GM19043 (cell line): Measurements from ENCODE around the gene LMF1.

Experiments used
- ATAC-seq: cut with Tn5 transposase; IDR thresholded peaks from one replicate; pipeline ENCODE4 v1.9.1; 2021; ENCODE audit warnings: low read depth; ENCODE audit not compliant: unreplicated experiment

The LMF1 gene

DNA sequence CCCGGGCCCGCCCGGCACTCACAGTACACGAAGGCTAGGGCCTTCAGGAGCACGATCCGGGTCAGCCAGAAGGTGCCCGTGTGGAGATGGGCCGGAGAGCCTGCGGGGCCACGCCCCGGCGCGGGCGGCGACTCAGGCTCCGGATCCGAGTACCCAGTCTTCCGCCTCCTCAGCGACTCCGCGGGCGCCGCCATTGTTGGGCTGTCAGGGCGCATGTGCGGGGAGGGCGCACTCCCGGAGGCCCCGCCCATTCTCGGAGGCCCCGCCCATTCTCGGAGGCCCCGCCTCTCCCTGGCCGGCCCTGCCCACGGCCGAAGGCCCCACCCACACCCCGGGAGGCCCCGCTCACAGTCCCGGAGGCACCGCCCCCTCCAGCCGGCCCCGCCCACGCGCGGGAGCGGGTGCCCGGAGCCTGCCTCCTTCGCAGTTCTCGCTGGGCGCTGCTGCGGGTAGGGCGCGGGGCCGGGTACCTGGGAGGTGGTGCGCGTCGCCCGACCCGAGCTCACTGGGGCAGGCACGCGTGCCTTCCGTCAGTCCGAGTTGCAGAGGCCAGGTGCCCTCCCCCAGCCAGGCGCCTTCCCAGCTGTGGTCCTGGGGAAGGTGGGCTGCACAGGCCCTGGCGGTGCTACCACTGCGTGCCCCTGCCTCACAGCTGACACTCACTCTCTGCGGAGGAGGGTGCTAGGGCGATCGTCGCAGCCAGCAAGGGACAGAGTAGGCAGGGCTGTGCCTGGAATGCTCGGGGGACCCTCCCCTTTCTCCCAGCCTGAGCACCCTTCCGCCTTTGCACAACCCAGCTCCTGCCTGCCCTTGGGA, at the start of gene LMF1:
Gene LMF1, minus strand, starts transcription at position 219 of the 816 bp plus-strand sequence. Its CDS starts 4 bp downstream, at position 215.
- peak; percentile 59 for ATAC-seq

DNA sequence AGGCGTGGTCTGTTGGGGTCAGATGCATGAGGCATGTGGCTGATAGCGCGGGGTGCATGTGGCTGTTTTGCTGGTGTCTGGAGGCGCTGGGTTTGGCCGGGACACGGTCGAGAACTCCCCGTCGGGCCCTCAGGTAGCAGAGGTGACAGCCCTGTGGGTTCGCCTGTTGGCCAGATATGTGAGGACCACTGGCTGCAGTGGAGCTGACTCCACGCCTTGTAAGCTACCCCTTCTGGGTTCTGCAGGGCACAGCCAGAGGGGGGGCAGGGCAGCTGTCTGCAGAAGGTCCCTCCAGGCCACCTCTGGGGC, 49.3 kb upstream of the LMF1 start:
- no peak for ATAC-seq

DNA sequence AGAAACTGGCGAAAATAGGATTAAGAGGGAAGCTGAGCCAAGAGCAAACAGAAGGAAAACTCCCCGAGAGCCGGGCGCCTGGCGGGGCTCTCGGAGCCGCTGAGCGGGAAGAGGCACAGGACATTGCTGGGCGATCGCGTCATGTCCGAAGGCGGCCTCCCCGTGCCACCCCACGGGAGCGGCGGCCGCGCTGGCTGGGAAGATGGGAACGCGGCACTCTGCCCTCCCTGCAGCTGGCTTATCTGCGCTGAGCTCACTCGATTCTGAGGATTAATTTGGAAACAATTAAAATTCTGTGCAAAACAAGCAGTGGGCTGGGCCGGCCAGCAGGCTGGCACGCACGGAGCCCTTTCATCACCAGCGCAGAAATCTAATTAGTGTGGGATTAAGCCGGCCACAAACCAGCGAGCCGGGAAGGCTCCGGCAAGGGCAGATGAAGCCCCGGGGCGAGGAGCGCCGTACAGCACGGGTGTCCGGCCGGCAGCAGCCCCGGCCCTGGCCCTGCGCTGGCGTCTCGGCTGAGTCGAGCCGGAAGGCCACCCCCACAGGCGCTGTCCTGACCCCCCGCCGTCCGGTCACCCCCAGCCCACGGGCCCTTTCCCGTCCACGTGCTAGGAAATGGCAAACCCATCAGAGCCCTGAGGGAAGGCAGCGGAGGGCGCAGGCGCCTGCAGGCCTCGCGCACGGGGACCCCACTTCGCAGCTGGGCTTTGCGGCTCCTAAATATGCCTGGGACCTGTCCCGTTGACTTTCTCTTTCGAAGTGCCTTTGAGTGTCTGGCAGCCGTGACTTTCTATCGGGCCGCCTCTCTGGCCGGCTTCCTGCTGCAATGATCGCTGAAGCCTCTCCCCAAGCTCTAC, 48.7 kb upstream of the LMF1 start:
- no peak for ATAC-seq

DNA sequence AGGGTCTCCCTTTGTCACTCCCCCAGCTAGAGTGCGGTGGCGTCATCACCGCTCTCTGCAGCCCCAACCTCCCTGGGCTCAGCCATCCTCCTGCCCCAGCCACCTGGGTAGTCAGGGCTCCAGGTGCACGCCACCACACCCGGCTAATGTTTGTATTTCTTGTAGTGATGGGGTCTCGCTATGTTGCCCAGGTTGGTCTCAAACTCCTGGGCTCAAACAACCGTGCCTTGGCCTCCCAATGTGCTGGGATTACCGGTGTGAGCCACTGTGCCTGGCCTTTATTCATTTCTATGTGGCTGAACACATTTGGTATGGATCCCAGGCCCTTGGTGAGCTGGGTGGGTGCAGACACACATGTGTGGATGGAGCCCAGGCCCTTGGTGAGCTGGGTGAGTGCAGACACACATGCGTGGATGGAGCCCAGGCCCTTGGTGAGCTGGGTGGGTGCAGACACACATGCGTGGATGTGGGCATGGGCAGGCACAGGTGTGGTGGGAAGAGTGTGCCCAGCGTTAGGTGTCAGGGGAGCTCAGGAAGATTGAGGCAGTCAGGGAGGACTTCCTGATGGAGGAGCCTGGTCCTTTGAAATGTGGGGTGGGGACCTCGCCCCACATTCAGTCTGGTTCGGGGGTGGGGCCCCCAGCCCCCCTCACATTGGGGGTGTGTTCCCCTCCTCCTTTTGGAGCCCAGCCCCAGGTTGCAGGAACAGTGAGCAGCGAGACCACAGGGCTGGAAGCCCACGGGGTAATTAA, 47.8 kb upstream of the LMF1 start:
- ATAC-seq, result no peak

DNA sequence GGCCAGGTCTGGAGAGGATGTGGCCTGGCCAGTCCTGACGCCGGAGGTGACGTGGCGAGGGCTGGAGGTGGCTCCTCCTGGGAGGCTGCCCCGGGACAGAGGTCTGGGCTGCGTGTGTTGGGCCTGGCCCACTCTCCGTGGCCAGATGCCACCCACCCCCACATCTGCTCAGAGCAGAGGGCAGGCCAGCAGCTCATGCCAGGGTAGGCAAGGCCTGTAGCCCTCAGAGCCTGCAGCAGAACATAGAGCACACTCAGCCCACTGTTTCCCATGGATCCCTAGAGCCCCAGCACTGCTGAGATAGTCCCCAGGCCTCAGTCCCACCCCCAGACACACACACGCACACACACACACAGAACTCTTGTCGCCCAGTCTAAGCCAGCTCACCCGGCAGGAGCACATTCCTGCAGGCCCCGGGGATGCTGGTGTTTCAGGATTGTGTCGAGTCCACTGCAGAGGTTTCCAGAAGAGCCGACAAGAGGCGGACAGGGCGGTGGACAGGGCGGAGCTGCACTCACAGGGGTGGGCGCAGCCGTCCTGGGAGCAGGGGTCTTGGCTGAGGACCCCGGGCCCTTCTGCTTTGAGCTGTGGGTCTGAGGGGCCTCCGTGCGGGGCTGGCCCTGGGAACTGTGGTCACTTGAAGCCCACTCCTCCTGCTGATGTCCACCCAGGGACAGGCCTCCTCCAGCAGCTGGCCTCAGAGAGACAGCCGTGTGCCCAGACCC, 44.1 kb upstream of the LMF1 start:
- ATAC-seq, result no peak

DNA sequence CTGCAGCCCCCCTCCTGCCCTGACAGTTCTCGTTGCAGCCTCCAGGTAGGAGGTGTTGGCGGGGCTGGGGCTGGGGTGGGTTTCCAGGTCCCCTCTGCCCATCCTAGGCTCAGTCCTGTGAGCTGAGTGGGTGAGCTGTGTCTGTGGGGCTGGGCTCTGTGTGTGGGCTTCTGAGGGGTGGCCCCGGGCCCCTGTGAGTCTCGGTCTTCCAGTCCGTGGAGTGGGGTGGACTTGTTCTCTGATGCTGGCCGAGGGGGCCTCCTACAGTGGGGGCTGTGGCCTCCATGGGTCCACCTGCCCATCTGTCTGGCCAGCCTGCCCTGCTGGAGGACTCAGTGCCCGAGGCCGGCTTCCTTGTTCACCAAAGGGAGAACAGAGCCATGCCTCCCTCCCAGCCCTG, 43.4 kb upstream of the LMF1 start:
- ATAC-seq, result no peak

DNA sequence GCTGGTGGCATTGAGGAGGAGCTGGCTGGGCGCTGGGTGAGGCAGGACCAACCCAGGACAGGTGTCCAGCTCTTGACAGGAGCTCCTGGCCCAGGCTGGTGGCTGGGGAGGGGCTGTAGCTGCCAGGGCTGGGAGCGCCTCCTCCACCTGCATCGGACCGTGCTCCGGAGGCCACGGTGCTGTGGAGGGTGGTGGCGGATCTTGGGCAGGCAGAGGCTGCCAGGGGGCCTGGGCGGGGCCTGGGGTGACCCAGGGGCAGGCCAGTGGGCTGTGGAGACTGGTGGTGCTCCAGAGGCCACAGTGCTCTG, 42.8 kb upstream of the LMF1 start:
- ATAC-seq, result no peak

DNA sequence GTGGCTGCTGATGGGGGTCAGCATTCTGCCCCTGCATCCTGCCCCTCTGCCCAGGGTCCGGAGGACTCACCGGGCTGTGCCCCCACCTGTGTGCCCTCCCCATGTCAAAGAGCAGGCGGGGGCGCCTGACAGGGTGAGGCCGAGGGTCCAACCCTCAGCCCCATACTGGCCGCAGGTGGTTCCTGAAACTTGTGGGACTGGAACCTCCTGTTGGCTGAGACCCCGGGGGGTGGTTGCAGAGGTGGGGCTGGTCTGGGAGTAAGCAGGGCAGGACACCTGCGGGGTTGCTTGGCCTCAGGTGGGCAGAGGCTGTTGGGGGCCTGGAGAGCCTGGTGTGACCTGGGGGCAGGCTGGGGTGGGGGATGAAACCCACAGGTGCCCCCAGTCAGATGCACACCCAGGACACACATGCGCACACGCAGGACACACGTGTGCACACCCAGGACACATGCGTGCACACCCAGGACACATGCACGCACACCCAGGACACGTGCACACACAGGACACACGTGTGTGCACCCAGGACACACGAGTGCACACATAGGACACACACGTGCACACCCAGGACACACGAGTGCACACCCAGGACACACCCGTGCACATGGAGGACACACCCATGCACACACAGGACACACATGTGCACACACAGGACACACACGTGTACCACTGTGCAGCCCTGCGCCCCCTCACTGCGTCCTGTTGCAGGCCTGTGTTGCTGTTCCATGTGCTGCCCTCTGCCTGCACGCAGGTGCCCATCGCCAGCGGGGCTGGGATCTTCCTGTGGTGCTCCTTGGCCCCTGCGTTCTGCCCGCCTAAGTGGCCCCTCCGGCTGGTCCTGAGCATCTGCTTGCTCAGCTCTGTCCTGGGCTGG, 42.2 kb upstream of the LMF1 start:
- no peak for ATAC-seq

DNA sequence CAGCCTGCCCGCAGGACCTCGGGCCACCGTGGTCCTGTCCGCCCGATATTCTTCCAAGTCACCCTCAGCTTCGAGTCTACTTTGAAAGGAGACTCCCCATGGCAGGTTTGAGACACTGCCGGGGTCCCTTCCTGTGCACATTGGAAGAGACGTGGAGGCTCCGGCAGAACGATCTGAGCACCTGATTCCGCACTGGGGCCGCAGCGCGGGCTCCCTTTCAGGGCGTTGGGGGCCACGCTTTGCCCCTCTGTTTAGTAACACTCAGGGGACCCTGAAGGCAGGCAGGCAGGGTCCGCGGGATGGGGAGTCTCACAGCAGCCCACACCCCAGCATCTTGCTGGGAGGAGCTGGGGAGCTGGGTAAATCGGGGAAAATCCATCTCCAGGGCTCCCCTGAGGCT, 41.4 kb upstream of the LMF1 start:
- no peak for ATAC-seq

DNA sequence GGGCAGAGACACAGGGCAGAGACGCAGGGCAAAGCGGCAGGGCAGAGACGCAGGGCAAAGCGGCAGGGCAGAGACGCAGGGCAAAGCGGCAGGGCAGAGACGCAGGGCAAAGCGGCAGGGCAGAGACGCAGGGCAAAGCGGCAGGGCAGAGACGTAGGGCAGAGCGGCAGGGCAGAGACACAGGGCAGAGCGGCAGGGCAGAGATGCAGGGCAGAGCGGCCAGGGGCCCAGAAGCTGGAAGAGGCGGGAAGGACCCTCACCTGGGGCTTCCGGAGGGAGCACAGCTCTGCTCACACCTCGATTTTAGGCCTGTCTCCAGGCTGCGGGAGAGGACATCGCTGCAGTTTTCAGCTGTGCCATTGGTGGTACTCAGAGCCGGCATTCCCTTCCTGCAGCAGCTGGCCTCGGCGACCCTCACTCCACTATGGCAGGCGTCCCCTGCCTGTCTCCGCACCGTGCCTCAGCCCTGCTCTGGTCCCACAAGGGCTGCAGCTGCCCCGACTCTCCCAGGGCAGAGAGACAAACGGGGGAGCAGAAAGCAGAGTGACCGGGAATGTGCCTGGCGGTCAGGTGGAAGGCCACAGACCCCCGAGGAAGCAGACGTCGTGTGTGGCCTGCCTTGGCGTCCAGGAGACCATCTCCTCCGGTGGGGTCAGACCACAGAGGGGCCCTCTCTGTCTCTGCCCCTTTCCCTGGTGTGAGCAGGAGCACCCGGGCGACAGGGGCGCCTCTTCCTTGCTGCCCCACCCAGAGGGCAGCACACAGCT, 40.7 kb upstream of the LMF1 start:
- no peak for ATAC-seq

DNA sequence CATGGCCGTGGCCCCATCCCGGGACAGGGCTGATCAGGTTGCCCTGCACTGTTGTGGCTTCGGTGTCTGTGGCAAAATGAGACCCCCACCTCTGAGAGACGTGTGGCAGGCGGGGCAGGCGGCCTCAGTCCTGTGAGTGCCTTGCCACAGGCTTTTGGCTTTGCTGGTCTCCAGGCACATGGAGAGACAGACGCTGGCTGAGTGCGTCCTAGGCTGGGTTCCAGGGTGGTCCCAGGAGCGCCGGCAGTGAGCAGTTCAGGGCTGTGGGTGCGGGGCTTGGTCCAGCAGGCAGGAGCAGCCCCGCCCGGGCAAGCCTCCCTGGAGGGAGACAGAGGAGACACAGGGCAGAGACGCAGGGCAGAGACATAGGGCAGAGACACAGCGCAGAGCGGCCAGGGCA, 40.0 kb upstream of the LMF1 start:
- ATAC-seq, result no peak

DNA sequence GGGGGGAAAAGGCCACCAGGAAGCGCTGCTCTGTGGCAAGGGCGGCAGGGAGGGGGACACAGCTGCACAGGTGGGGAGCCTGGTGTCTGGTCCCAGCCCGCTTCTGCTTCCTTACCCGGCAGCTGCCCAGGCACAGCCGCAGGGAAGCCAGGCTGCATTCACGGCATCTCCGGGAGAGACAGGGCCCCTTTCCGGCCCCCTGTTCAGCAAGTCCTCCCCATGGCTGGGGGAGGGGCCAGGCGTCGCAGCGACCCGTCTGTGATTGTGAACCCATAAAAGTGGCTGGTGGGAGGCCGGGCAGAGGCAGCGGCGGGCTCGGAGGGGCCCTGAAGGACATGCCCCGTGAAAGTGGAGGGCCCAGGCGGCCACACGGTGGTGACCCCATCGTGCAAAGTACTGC, 39.5 kb upstream of the LMF1 start:
- ATAC-seq, result no peak

DNA sequence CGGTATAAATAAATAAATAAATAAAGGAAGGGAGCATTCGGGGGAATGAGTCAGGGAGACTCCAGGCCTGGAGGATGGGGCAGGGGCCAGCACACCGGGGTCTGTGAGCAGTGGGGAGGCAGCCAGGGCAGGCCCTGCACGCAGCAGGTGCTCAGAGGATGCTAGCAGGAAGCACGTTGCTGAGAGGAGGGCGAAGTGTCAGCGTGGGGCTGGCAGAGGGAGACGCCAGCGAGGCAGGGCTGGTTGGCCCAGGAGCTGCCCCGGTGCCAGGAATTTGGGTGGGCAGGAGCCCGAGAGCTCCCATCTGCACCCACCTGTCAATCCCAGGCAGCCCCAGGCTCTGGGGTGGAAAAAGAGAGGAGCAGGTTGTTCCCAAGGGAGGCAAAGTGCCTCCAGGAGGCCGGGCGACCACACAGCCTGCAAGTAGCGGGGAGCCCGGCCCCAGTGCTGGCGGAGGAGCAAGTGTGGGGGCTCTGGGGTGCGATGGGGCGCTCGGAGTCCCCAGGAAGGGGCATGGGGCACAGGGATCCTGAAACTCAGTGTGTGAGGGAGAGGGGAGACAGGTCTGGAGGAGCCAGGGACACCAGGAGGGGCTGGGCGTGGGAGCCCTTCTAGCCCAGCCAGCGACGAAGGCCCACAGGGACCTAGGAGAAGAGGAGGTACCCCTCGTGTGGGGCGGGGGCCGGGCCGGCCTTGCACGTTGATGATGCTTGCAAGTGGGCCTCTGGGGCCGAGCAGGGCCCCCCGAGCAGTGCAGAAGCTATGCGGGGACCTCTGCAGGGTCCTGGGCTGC, 38.8 kb upstream of the LMF1 start:
- ATAC-seq, result no peak

DNA sequence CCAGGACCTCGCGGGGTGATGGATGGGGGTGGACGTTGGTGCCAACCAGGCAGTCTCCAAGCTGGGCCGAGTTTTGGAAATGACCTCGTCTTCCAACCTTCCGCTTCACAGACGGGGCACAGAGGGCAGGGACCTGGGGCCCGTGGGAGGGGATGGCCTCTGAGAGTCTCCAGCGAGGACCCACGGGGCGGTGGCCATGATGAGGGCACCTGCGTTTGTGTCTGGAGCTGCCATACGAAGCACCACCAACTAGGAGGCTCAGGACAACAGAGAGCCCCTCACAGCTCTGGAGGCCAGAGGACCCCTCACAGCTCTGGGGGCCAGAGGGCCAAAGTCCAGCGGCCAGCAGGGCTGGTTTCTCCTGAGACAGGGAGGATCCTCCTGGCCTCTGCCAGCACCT, 37.3 kb upstream of the LMF1 start:
- no peak for ATAC-seq

DNA sequence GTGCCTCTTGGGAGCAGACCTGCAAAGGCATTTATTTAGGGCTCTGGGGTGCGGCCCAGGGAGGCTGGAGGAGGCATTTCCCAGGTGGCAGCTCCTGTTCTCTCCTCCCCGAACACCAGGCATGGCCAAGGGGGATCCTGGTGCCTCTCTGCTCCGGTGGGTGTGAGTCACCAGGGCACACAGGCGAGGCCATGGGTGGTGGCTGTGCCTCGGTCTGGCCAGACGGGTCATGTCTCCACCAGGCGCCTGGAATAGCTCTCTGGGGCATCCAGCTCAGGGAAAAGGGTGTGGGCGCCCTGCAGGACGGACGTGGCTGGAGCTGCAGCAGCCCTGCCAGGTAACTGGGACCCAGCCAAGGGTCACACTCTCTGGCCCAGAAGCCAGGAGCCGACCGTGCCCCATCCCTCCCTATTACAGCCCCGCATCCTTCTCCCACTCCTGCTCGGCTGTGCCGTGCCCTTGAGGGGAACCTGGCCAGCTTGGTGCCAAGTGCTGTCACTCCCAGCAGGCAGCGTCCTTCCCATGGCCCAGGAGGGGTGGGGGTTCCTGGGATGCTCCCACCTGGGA, 36.6 kb upstream of the LMF1 start:
- ATAC-seq, result no peak

DNA sequence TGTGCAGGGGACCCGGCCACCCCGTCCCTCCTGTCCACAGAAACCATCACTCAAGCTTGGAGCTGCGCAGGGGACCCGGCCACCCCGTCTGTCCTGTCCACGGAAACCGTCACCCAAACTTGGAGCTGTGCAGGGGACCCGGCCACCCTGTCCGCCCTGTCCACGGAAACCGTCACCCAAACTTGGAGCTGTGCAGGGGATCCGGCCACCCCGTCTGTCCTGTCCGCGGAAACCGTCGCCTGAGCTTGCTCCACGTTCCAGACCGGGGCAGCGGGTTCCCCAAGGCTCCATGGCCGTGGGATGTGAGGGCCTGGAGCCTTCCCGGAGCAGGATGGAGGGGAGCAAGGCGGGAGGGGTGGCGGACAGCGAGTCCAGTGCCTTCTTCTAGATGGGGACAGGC, 36.0 kb upstream of the LMF1 start:
- ATAC-seq, result no peak

DNA sequence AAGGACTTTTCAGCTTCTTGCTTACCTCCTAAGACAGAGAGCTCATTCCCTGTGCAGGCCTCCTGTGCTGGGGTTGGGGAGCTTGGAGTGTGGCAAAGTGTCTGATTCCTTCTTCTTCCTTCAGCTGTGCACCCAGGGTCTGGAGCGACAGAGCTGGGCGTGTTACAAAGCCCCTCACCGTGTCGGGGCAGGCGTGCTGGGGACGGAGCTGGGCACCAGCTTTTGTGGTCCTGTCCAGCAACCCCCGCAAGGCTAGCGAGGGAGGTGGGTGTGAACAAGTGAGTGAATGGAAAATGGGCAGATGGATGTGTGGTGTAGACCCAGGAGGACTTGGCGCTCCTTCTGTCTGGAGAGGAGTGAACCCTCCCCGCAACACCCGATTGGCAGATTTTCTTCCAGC, 34.5 kb upstream of the LMF1 start:
- no peak for ATAC-seq
